Measurements from ENCODE around the gene PAPOLA.
A peak's percentile ranks its signal among the peaks of the same experiment; 100 is the strongest.

Gene PAPOLA

GRCh38 chr14:96501740-96502620 is at the start of gene PAPOLA:
Gene PAPOLA (plus strand): TSS chr14:96502382. CDS start chr14:96502593, 211 bp downstream.
- H4K20me1 ChIP-seq (ENCODE audit: low read depth, low read length), result peaks cover 36% of the 10 kb centered on the region
- H3K79me2 ChIP-seq (ENCODE audit: insufficient read depth, low read length), result peaks cover 57% of the 10 kb centered on the region
- H3K27me3 ChIP-seq (ENCODE audit: low read length), result no peaks in the 10 kb centered on the region
- no peaks in the 10 kb centered on the region for H3K9me3 ChIP-seq (ENCODE audit: insufficient read depth, low read length)
- H3K27ac ChIP-seq (ENCODE audit: low read depth, low read length), result peak within 1 kb of the TSS; percentile 72
- TF ChIP-seq CTCF (IDR thresholded peaks at IDR 0.05; ENCODE audit: insufficient read depth, low read length, poor library complexity, severe bottlenecking) (no peak), EZH2phosphoT487 (conservative IDR thresholded peaks at IDR 0.05; ENCODE audit: low read length) (no peak)
- H3K36me3 ChIP-seq (ENCODE audit: low read length), result no peaks in the 10 kb centered on the region
- H3K4me2 ChIP-seq (ENCODE audit: low read depth, low read length, poor library complexity, severe bottlenecking), result peak within 1 kb of the TSS; percentile 95
- no peaks in the 10 kb centered on the region for H3F3A ChIP-seq (ENCODE audit: insufficient read depth)
- H3K4me3 ChIP-seq (ENCODE audit: insufficient read depth, low read length, poor library complexity, severe bottlenecking), result peak within 1 kb of the TSS; percentile 100
- H2AFZ ChIP-seq (ENCODE audit: low read depth, low read length, severe bottlenecking), result peak within 1 kb of the TSS; percentile 81
- no peaks in the 10 kb centered on the region for H3K9me2 ChIP-seq (replicated peaks; ENCODE audit: insufficient read depth, low read length)
- H3K9ac ChIP-seq (ENCODE audit: low read length), result peak within 1 kb of the TSS; percentile 82

GRCh38 chr14:96452684-96453083 is 49.5 kb upstream of the PAPOLA start:
- Histone ChIP-seq H3K9me2 (replicated peaks; ENCODE audit: insufficient read depth, low read length) (no peaks in the 10 kb centered on the region), H3K36me3 (ENCODE audit: low read length) (no peaks in the 10 kb centered on the region), H3F3A (ENCODE audit: insufficient read depth) (no peaks in the 10 kb centered on the region), H3K9ac (ENCODE audit: low read length) (no peak overlapping the region), H3K27ac (ENCODE audit: low read depth, low read length) (no peak overlapping the region), H3K4me2 (ENCODE audit: low read depth, low read length, poor library complexity, severe bottlenecking) (no peak overlapping the region), H3K4me3 (ENCODE audit: insufficient read depth, low read length, poor library complexity, severe bottlenecking) (no peak overlapping the region), H2AFZ (ENCODE audit: low read depth, low read length, severe bottlenecking) (no peak overlapping the region), H3K27me3 (ENCODE audit: low read length) (no peaks in the 10 kb centered on the region), H4K20me1 (ENCODE audit: low read depth, low read length) (no peaks in the 10 kb centered on the region), H3K9me3 (ENCODE audit: insufficient read depth, low read length) (no peaks in the 10 kb centered on the region), H3K79me2 (ENCODE audit: insufficient read depth, low read length) (no peaks in the 10 kb centered on the region)
- no peak for TF ChIP-seq CTCF (IDR thresholded peaks at IDR 0.05; ENCODE audit: insufficient read depth, low read length, poor library complexity, severe bottlenecking)
- TF ChIP-seq EZH2phosphoT487 (conservative IDR thresholded peaks at IDR 0.05; ENCODE audit: low read length), result no peak

GRCh38 chr14:96455588-96455987 is 46.6 kb upstream of the PAPOLA start:
- H3K79me2 ChIP-seq (ENCODE audit: insufficient read depth, low read length), result no peaks in the 10 kb centered on the region
- no peak overlapping the region for H3K4me2 ChIP-seq (ENCODE audit: low read depth, low read length, poor library complexity, severe bottlenecking)
- no peaks in the 10 kb centered on the region for H3F3A ChIP-seq (ENCODE audit: insufficient read depth)
- H3K4me3 ChIP-seq (ENCODE audit: insufficient read depth, low read length, poor library complexity, severe bottlenecking), result no peak overlapping the region
- no peak overlapping the region for H3K9ac ChIP-seq (ENCODE audit: low read length)
- no peak overlapping the region for H2AFZ ChIP-seq (ENCODE audit: low read depth, low read length, severe bottlenecking)
- no peaks in the 10 kb centered on the region for H3K27me3 ChIP-seq (ENCODE audit: low read length)
- H3K9me3 ChIP-seq (ENCODE audit: insufficient read depth, low read length), result no peaks in the 10 kb centered on the region
- H3K36me3 ChIP-seq (ENCODE audit: low read length), result no peaks in the 10 kb centered on the region
- no peaks in the 10 kb centered on the region for H3K9me2 ChIP-seq (replicated peaks; ENCODE audit: insufficient read depth, low read length)
- no peaks in the 10 kb centered on the region for H4K20me1 ChIP-seq (ENCODE audit: low read depth, low read length)
- TF ChIP-seq CTCF (IDR thresholded peaks at IDR 0.05; ENCODE audit: insufficient read depth, low read length, poor library complexity, severe bottlenecking) (no peak), EZH2phosphoT487 (conservative IDR thresholded peaks at IDR 0.05; ENCODE audit: low read length) (no peak)
- H3K27ac ChIP-seq (ENCODE audit: low read depth, low read length), result no peak overlapping the region
